ENCODE measurements around the gene AMIGO2.

The AMIGO2 gene

GRCh38 chr12:47097276-47097896 lies 17.6 kb upstream of the AMIGO2 start:
- no peak for DNase-seq

GRCh38 chr12:47095446-47096236 lies 15.9 kb upstream of the AMIGO2 start:
- no peak for DNase-seq

- DNase-seq, result no peak
Measured at GRCh38 chr12:47094804-47095203, 15.0 kb upstream of the AMIGO2 start.

GRCh38 chr12:47091009-47091408 lies 11.2 kb upstream of the AMIGO2 start:
- DNase-seq, result no peak

GRCh38 chr12:47088021-47088944 lies 8.5 kb upstream of the AMIGO2 start:
- no peak for DNase-seq

- DNase-seq, result no peak
Measured at GRCh38 chr12:47087088-47087688, 7.4 kb upstream of the AMIGO2 start.

GRCh38 chr12:47085815-47086252 lies 6.1 kb upstream of the AMIGO2 start:
- DNase-seq, result peak; percentile 71

GRCh38 chr12:47084172-47084571 lies 4.4 kb upstream of the AMIGO2 start:
- DNase-seq, result no peak

GRCh38 chr12:47082796-47083621 lies 3.2 kb upstream of the AMIGO2 start:
- DNase-seq, result peak; percentile 53

- no peak for DNase-seq
Measured at GRCh38 chr12:47082283-47082682, 2.5 kb upstream of the AMIGO2 start.

GRCh38 chr12:47080725-47081502 lies 1.2 kb upstream of the AMIGO2 start:
- peak; percentile 66 for DNase-seq

- DNase-seq, result peak; percentile 59
Measured at GRCh38 chr12:47079981-47080724, 394 bp upstream of the AMIGO2 start.

- peak; percentile 56 for DNase-seq
Measured at GRCh38 chr12:47078733-47079467, 859 bp downstream of the AMIGO2 start.

- DNase-seq, result no peak
Measured at GRCh38 chr12:47078086-47078395, 1.7 kb downstream of the AMIGO2 start.

GRCh38 chr12:47077206-47078085 lies 2.3 kb downstream of the AMIGO2 start:
- DNase-seq, result no peak

- no peak for DNase-seq
Measured at GRCh38 chr12:47075192-47076084, 4.3 kb downstream of the AMIGO2 start.

GRCh38 chr12:47074757-47075156 lies 5.0 kb downstream of the AMIGO2 start:
- no peak for DNase-seq

GRCh38 chr12:47073951-47074350 lies 5.8 kb downstream of the AMIGO2 start:
- no peak for DNase-seq

Measured in hematopoietic multipotent progenitor cell treated with erythropoietin and hydrocortisone succinate and interleukin-3 and kit ligand, for 6 days (in vitro differentiated cells).